ENCODE measurements around the gene MFF.
"Not testable (repeated sequence)": the region's sequence is repeated elsewhere in the genome, so short reads cannot be mapped to it uniquely, and the experiment has no call there.

DNA sequence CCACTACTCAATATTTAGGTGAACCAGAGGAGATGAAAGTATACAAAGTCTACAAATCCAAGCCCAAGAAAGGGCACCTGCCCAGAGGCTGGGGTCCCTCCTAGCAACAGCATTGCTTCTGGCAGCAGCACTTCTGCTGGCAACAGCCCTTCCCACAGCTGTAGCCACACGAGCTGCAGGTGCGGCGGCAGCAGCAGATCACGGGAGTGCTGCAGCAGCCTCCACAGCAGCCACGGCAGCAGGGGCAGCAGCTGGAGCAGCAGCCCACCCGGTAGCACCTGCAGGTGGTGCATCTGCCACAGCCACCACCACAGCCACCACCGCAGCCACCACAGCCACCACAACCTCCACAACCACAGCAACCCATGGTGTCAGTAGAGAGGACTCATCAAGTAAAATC, 62.5 kb downstream of the MFF start, which contains the start of gene SCYGR1:
- not testable (repeated sequence) for TF ChIP-seq POLR2A, CTCF, EP300, POLR2AphosphoS5 (IDR thresholded peaks at IDR 0.05)

All from upper lobe of left lung (tissue), 4 donors.